ENCODE results near the gene C17orf78.
"Not testable (repeated sequence)": the region's sequence is repeated elsewhere in the genome, so short reads cannot be mapped to it uniquely, and the experiment has no call there.

The C17orf78 gene

GRCh38 chr17:37375706-37376105 is at the start of gene C17orf78:
TSS of gene C17orf78 (plus strand) at chr17:37375985. CDS start at chr17:37376093, 108 bp downstream.
- no peak for DNase-seq

- DNase-seq, result no peak
These were observed 48.3 kb upstream of the C17orf78 start for GRCh38 chr17:37327341-37328090.

- no peak for DNase-seq
These were observed 36.9 kb upstream of the C17orf78 start for GRCh38 chr17:37338847-37339246.

- DNase-seq, result no peak
These were observed 36.5 kb upstream of the C17orf78 start for GRCh38 chr17:37339321-37339720.

- no peak for DNase-seq
These were observed 35.0 kb upstream of the C17orf78 start for GRCh38 chr17:37340804-37341203.

GRCh38 chr17:37342589-37342988 is 33.2 kb upstream of the C17orf78 start:
- DNase-seq, result no peak

GRCh38 chr17:37344519-37344918 is 31.3 kb upstream of the C17orf78 start:
- DNase-seq, result no peak

GRCh38 chr17:37346863-37347402 is 28.9 kb upstream of the C17orf78 start:
- DNase-seq, result not testable (repeated sequence)

- DNase-seq, result not testable (repeated sequence)
These were observed 18.8 kb upstream of the C17orf78 start for GRCh38 chr17:37356796-37357569.

- DNase-seq, result peak; percentile 15
These were observed 17.5 kb upstream of the C17orf78 start for GRCh38 chr17:37358098-37358829.

GRCh38 chr17:37358830-37359681 is 16.7 kb upstream of the C17orf78 start:
- DNase-seq, result peak; percentile 39

- no peak for DNase-seq
These were observed 16.1 kb upstream of the C17orf78 start for GRCh38 chr17:37359682-37360188.

GRCh38 chr17:37360632-37361031 is 15.2 kb upstream of the C17orf78 start:
- DNase-seq, result no peak

GRCh38 chr17:37361543-37361942 is 14.2 kb upstream of the C17orf78 start:
- DNase-seq, result no peak

GRCh38 chr17:37365589-37365988 is 10.2 kb upstream of the C17orf78 start:
- DNase-seq, result no peak

GRCh38 chr17:37368577-37368976 is 7.2 kb upstream of the C17orf78 start:
- DNase-seq, result no peak

GRCh38 chr17:37373530-37374159 is 2.1 kb upstream of the C17orf78 start:
- peak; percentile 59 for DNase-seq

GRCh38 chr17:37382056-37382455 is 6.3 kb downstream of the C17orf78 start:
- DNase-seq, result no peak

GRCh38 chr17:37384560-37385149 is 8.9 kb downstream of the C17orf78 start:
- DNase-seq, result no peak

- DNase-seq, result no peak
These were observed 9.7 kb downstream of the C17orf78 start for GRCh38 chr17:37385474-37385990.

GRCh38 chr17:37386462-37386861 is 10.7 kb downstream of the C17orf78 start:
- DNase-seq, result no peak

Measured in NCI-H446 treated with DMSO at 0.1 percent for 48 hours (cell line).